HepG2 (cell line): ENCODE measurements around the gene EGFR. TPM values are rescaled to one million over a fixed set of nuclear protein-coding genes. Genes with fewer than 3 reads are reported as not detected.

Experiments used
- FOXA3 ChIP-seq: IDR thresholded peaks from 2 replicates; pipeline ENCODE4 v1.6.1; 2016; ENCODE audit warnings: missing genetic modification reagents, missing compliant biosample characterization
- FOXM1 ChIP-seq: sonication (generic); formaldehyde crosslinking; IDR thresholded peaks from 2 replicates; pipeline ENCODE4 v1.5.0; 2020; ENCODE audit warnings: missing genetic modification reagents
- FOXP4 ChIP-seq: sonication (generic); formaldehyde crosslinking; IDR thresholded peaks from 2 replicates; pipeline ENCODE4 v1.4.0; 2020; ENCODE audit warnings: missing genetic modification reagents
- HIVEP1 ChIP-seq: sonication (generic); formaldehyde crosslinking; IDR thresholded peaks from 2 replicates; pipeline ENCODE4 v1.4.0; 2020; ENCODE audit warnings: mild to moderate bottlenecking, missing genetic modification reagents
- HNRNPH1 ChIP-seq: fragments of 200-400 bp; formaldehyde crosslinking; optimal IDR thresholded peaks from 2 replicates; pipeline ENCODE3; 2017; ENCODE audit warnings: mild to moderate bottlenecking, low read depth, low read length
- IKZF5 ChIP-seq: IDR thresholded peaks from 2 replicates; pipeline ENCODE4 v1.6.1; 2018; ENCODE audit warnings: missing genetic modification reagents, mild to moderate bottlenecking, missing compliant biosample characterization
- MAFF ChIP-seq: IDR thresholded peaks from 2 replicates; pipeline ENCODE4 v1.6.1; 2011; ENCODE audit warnings: low read depth, low read length, improper control_type of control experiment
- MEF2D ChIP-seq: sonication (generic); formaldehyde crosslinking; IDR thresholded peaks from 2 replicates; pipeline ENCODE4 v1.5.1; 2020; ENCODE audit warnings: mild to moderate bottlenecking, missing genetic modification reagents
- POGK ChIP-seq: sonication (generic); formaldehyde crosslinking; conservative IDR thresholded peaks from 2 replicates; pipeline ENCODE4 v1.8.0; 2022; ENCODE audit warnings: mild to moderate bottlenecking, moderate library complexity, missing genetic modification reagents
- RAD21 ChIP-seq: fragments of 450-650 bp; formaldehyde crosslinking; IDR thresholded peaks from 2 replicates; pipeline ENCODE4 v1.5.0; 2020; ENCODE audit warnings: mild to moderate bottlenecking
- RFXANK ChIP-seq: IDR thresholded peaks from 2 replicates; pipeline ENCODE4 v1.6.1; 2016
- ZNF121 ChIP-seq: sonication (generic); formaldehyde crosslinking; IDR thresholded peaks from 2 replicates; pipeline ENCODE4 v1.5.0; 2020; ENCODE audit warnings: mild to moderate bottlenecking, missing genetic modification reagents
- ZNF17 ChIP-seq: sonication (generic); formaldehyde crosslinking; IDR thresholded peaks from 2 replicates; pipeline ENCODE4 v1.5.0; 2020; ENCODE audit warnings: mild to moderate bottlenecking, missing genetic modification reagents
- ZNF225 ChIP-seq: sonication (generic); formaldehyde crosslinking; IDR thresholded peaks from 2 replicates; pipeline ENCODE4 v1.4.0; 2020; ENCODE audit warnings: mild to moderate bottlenecking, missing genetic modification reagents
- ZNF574 ChIP-seq: sonication (generic); formaldehyde crosslinking; IDR thresholded peaks from 2 replicates; pipeline ENCODE4 v1.4.0; 2020; ENCODE audit warnings: missing genetic modification reagents
- ZNF597 ChIP-seq: sonication (generic); formaldehyde crosslinking; IDR thresholded peaks from 2 replicates; pipeline ENCODE4 v1.5.0; 2020; ENCODE audit warnings: missing genetic modification reagents
- ZNF709 ChIP-seq: sonication (generic); formaldehyde crosslinking; IDR thresholded peaks from 2 replicates; pipeline ENCODE4 v1.5.0; 2020; ENCODE audit warnings: mild to moderate bottlenecking, missing genetic modification reagents
- ZNF749 ChIP-seq: sonication (generic); formaldehyde crosslinking; IDR thresholded peaks from 2 replicates; pipeline ENCODE4 v1.8.0; 2022; ENCODE audit warnings: mild to moderate bottlenecking, missing genetic modification reagents, moderate library complexity, borderline replicate concordance
- ZNF775 ChIP-seq: sonication (generic); formaldehyde crosslinking; IDR thresholded peaks from 2 replicates; pipeline ENCODE4 v1.4.0; 2020; ENCODE audit warnings: missing genetic modification reagents, mild to moderate bottlenecking, moderate library complexity, borderline replicate concordance
- ZNF782 ChIP-seq: sonication (generic); formaldehyde crosslinking; IDR thresholded peaks from 2 replicates; pipeline ENCODE4 v1.4.0; 2020; ENCODE audit warnings: missing genetic modification reagents, mild to moderate bottlenecking, borderline replicate concordance
- polyA plus RNA-seq, 8 experiments: library from polyadenylated mRNA; depleted of rRNA in 3 of 8; stranded (reverse) in 7 of 8; unstranded in 1 of 8; fragments of >200 nt; fragmentation: Illumina TruSeq in 4 of 8; extraction: Trizol in 4 of 8; gene quantifications; 2 replicates each; pipeline versions ENCODE4 v1.2.1 to v1.2.3, GENCODE V29; 2011 to 2016; ENCODE audit warnings: low read depth in 4 of 8, missing spikeins in 1 of 8, mixed read lengths in 1 of 8; ENCODE audit not compliant: insufficient read depth in 1 of 8
- total RNA-seq, 5 experiments: library from RNA; depleted of rRNA; stranded (reverse); fragments of >200 nt; fragmentation: Illumina TruSeq; extraction: Trizol; gene quantifications; 2 replicates each; pipeline ENCODE4 v1.2.3, GENCODE V29; 2016; ENCODE audit warnings: low read depth in 1 of 5

EGFR gene
- total and polyA plus RNA-seq, 2 of the 13 experiments (the other 11 are each of a cell fraction or from before 2014, with no cell fraction given): 7.0 to 10.0 TPM

- TF ChIP-seq ZNF597 (CRISPR knock-in tag) (no peak), HIVEP1 (no peak), MEF2D (no peak), RFXANK (CRISPR knock-in tag) (no peak), ZNF709 (no peak), FOXA3 (CRISPR knock-in tag) (0 out of 2 replicates have a peak, but pooled peaks have one; percentile 20), FOXP4 (CRISPR knock-in tag) (no peak), MAFF (peak; percentile 35; the same call in 1 of the 2 replicates), ZNF17 (CRISPR knock-in tag) (no peak), HNRNPH1 (no peak), ZNF775 (CRISPR knock-in tag) (no peak), ZNF225 (CRISPR knock-in tag) (no peak), ZNF749 (CRISPR knock-in tag) (no peak), POGK (no peak), ZNF782 (CRISPR knock-in tag) (no peak), RAD21 (CRISPR knock-in tag) (peak; percentile 16; the same call in 1 of the 2 replicates), ZNF121 (CRISPR knock-in tag) (0 out of 2 replicates have a peak, but pooled peaks have one; percentile 30), ZNF574 (no peak), FOXM1 (no peak), IKZF5 (CRISPR knock-in tag) (no peak)
Observed at GRCh38 chr7:55065511-55066229, 46.9 kb downstream of the EGFR start (continued).
